DOHH2 (cell line): ENCODE measurements around the gene POFUT2.

Experiments used
- H3F3A ChIP-seq: fragments of 200-600 bp; sonication (generic), shearing (Covaris generic); 2 replicates; pipeline ENCODE4 v1.6.0; 2016; ENCODE audit warnings: antibody characterized with exemption, mild to moderate bottlenecking; ENCODE audit not compliant: control insufficient read depth, insufficient read depth
- H3K27ac ChIP-seq: fragments of 200-600 bp; sonication (generic); 2 replicates; pipeline ENCODE4 v1.5.1; 2014; ENCODE audit warnings: low read depth, mild to moderate bottlenecking, low read length, moderate library complexity
- H3K27me3 ChIP-seq: fragments of 200-600 bp; sonication (generic); 2 replicates; pipeline ENCODE4 v1.6.1; 2014; ENCODE audit warnings: mild to moderate bottlenecking, low read length, mixed read lengths; ENCODE audit not compliant: control insufficient read depth
- H3K36me3 ChIP-seq: fragments of 200-600 bp; sonication (generic); 2 replicates; pipeline ENCODE4 v1.6.1; 2014; ENCODE audit warnings: mild to moderate bottlenecking, low read length, moderate library complexity, mixed read lengths; ENCODE audit not compliant: control insufficient read depth
- H3K4me1 ChIP-seq: fragments of 200-600 bp; sonication (generic); 2 replicates; pipeline ENCODE4 v1.6.1; 2014; ENCODE audit warnings: mild to moderate bottlenecking, low read length, mixed read lengths; ENCODE audit not compliant: control insufficient read depth
- H3K4me2 ChIP-seq: fragments of 200-600 bp; sonication (generic); 2 replicates; pipeline ENCODE4 v1.6.0; 2014; ENCODE audit warnings: mild to moderate bottlenecking, low read length, moderate library complexity
- H3K4me3 ChIP-seq: fragments of 200-600 bp; sonication (generic); 2 replicates; pipeline ENCODE4 v1.5.1; 2014; ENCODE audit warnings: mild to moderate bottlenecking, low read length, mixed read lengths
- H3K79me2 ChIP-seq: fragments of 200-600 bp; sonication (generic); 2 replicates; pipeline ENCODE4 v1.6.1; 2014; ENCODE audit warnings: mild to moderate bottlenecking, low read length, mixed read lengths; ENCODE audit not compliant: control insufficient read depth
- H3K9me2 ChIP-seq: fragments of 200-600 bp; sonication (generic); replicated peaks from 2 replicates; pipeline ENCODE4 v1.6.1; 2014; ENCODE audit warnings: mild to moderate bottlenecking, low read length, mixed read lengths; ENCODE audit not compliant: control insufficient read depth
- H3K9me3 ChIP-seq: fragments of 200-600 bp; sonication (generic); 2 replicates; pipeline ENCODE4 v1.6.1; 2014; ENCODE audit warnings: antibody characterized with exemption, low read length, mixed read lengths; ENCODE audit not compliant: control insufficient read depth, insufficient read depth
- H4K20me1 ChIP-seq: fragments of 200-600 bp; sonication (generic); 2 replicates; pipeline ENCODE4 v1.6.0; 2014; ENCODE audit warnings: low read depth, mild to moderate bottlenecking, antibody characterized with exemption, low read length, moderate library complexity; ENCODE audit not compliant: control insufficient read depth, insufficient read depth
- EZH2phosphoT487 ChIP-seq: fragments of 200-600 bp; sonication (generic); IDR thresholded peaks from 2 replicates; pipeline ENCODE4 v1.6.1; 2017; ENCODE audit warnings: borderline replicate concordance, mild to moderate bottlenecking, antibody characterized with exemption, low read length, moderate library complexity, mixed read lengths
- TF ChIP-seq, protein P1 (sequence below): fragments of 200-600 bp; sonication (generic); IDR thresholded peaks from one replicate; pipeline ENCODE4 v1.5.1; 2014; ENCODE audit warnings: antibody characterized with exemption, mild to moderate bottlenecking, low read depth, low read length; ENCODE audit not compliant: poor library complexity, severe bottlenecking

Gene POFUT2

GRCh38 chr21:45291613-45292398, 4.1 kb upstream of the POFUT2 start:
- Histone ChIP-seq H3K27ac (no peak overlapping the region), H3K36me3 (no peaks in the 10 kb centered on the region), H3K27me3 (no peaks in the 10 kb centered on the region), H4K20me1 (no peaks in the 10 kb centered on the region), H3K9me3 (no peaks in the 10 kb centered on the region), H3K9me2 (no peaks in the 10 kb centered on the region), H3K4me1 (peaks cover 12% of the 10 kb centered on the region), H3K79me2 (no peaks in the 10 kb centered on the region), H3F3A (0 out of 2 replicates have a peak, but pooled peaks cover 3% of the 10 kb centered on the region), H3K4me2 (no peak overlapping the region), H3K4me3 (no peak overlapping the region)
- TF ChIP-seq EZH2phosphoT487, result no peak
- TF ChIP-seq, protein P1, sequence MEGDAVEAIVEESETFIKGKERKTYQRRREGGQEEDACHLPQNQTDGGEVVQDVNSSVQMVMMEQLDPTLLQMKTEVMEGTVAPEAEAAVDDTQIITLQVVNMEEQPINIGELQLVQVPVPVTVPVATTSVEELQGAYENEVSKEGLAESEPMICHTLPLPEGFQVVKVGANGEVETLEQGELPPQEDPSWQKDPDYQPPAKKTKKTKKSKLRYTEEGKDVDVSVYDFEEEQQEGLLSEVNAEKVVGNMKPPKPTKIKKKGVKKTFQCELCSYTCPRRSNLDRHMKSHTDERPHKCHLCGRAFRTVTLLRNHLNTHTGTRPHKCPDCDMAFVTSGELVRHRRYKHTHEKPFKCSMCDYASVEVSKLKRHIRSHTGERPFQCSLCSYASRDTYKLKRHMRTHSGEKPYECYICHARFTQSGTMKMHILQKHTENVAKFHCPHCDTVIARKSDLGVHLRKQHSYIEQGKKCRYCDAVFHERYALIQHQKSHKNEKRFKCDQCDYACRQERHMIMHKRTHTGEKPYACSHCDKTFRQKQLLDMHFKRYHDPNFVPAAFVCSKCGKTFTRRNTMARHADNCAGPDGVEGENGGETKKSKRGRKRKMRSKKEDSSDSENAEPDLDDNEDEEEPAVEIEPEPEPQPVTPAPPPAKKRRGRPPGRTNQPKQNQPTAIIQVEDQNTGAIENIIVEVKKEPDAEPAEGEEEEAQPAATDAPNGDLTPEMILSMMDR, result no peak

DNA sequence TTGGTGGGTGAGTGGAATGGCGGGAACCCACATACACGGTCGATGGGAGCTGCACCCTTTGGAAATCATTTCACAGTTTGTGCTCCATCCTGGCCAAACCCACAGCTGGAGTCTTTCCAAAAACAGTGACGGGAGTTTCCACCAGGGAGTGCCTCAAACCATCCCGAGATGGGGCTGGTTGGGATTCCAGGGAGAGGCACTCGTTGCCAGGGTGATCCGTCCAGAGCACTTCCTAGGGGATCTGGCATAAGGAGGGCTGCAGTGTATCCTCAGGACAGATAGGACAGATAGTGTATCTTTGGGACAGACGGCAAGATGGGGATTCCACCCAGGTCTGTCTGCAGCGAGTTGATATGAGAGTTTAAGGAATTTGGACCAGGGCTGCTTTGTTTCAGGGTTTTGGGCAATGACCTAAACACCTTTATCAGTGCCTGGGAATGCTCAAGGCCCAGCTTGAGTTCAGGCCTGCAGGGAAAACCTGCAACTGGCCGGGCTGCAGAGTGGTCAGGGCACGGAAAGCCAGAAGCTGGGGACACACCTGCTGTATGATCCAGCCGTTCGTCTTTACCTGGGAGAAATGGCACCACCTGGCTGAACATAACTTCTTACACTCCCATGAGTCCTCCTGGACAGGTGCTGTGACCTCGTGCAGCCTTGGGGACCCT, 3.4 kb upstream of the POFUT2 start:
- Histone ChIP-seq H3K27ac (no peak overlapping the region), H3F3A (0 out of 2 replicates have a peak, but pooled peaks cover 3% of the 10 kb centered on the region), H3K4me1 (peaks cover 12% of the 10 kb centered on the region), H4K20me1 (no peaks in the 10 kb centered on the region), H3K79me2 (no peaks in the 10 kb centered on the region), H3K27me3 (no peaks in the 10 kb centered on the region), H3K4me3 (no peak overlapping the region), H3K36me3 (no peaks in the 10 kb centered on the region), H3K9me2 (no peaks in the 10 kb centered on the region), H3K4me2 (no peak overlapping the region), H3K9me3 (no peaks in the 10 kb centered on the region)
- TF ChIP-seq, protein P1, result no peak
- TF ChIP-seq EZH2phosphoT487, result no peak

DNA sequence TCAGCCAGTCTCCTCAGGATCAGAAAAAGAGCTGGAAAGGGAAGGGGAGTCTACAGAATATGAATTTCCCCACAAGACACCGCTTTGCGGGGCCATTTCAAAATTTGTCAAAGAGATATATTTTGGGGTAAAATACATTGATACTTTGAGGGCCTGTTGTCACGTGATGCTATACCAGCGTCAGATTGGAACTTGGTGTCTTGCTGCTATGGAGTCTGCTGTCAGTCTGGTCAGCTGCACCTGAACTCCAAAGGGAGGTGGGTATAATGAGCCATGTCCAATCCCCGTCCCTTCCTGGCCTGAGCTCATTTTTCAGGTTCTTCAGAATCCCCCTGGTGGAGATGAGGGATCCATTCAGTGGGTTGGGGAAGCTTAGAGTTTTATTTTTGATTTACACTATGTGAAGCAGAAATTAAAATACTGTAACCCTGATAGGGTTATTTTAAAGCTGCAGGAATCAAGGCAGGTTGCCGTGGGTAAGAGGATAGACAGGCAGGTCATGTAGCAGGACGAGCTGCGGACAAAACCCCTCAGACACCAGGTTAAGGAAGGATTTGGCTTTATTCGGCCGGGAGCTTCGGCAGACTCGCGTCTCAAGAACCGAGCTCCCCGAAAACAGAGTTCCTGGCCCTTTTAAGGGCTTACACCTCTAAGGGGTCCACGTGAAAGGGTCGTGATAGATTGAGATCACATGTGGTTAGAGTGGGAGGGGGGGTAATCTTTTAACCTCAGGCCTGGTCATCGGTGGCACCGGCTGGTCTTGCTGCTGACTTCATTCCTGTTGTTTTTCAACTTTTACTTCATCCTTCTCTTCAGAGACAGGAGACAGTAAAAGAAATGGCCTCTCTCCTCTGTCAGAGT, 2.2 kb upstream of the POFUT2 start:
- Histone ChIP-seq H3F3A (0 out of 2 replicates have a peak, but pooled peaks cover 3% of the 10 kb centered on the region), H3K36me3 (peaks cover under 1% of the 10 kb centered on the region; the same call in 1 of the 2 replicates), H3K9me3 (no peaks in the 10 kb centered on the region), H3K4me2 (no peak overlapping the region), H3K4me3 (no peak overlapping the region), H4K20me1 (no peaks in the 10 kb centered on the region), H3K79me2 (no peaks in the 10 kb centered on the region), H3K27ac (no peak overlapping the region), H3K27me3 (no peaks in the 10 kb centered on the region), H3K9me2 (no peaks in the 10 kb centered on the region), H3K4me1 (peaks cover 12% of the 10 kb centered on the region)
- no peak for TF ChIP-seq EZH2phosphoT487
- TF ChIP-seq, protein P1, result no peak
